Stimulated activated CD8-positive, alpha-beta memory T cell treated with anti-CD3 and anti-CD28 coated beads, Interleukin-7, amount 100 ng/mL, for 24 hours (primary cell): ENCODE results near the gene LTBP2.

Source experiments
- DNase-seq: peaks from one replicate; pipeline ENCODE4 v3.0.0-alpha.2; 2020; ENCODE audit warnings: low read depth

The LTBP2 gene

DNA sequence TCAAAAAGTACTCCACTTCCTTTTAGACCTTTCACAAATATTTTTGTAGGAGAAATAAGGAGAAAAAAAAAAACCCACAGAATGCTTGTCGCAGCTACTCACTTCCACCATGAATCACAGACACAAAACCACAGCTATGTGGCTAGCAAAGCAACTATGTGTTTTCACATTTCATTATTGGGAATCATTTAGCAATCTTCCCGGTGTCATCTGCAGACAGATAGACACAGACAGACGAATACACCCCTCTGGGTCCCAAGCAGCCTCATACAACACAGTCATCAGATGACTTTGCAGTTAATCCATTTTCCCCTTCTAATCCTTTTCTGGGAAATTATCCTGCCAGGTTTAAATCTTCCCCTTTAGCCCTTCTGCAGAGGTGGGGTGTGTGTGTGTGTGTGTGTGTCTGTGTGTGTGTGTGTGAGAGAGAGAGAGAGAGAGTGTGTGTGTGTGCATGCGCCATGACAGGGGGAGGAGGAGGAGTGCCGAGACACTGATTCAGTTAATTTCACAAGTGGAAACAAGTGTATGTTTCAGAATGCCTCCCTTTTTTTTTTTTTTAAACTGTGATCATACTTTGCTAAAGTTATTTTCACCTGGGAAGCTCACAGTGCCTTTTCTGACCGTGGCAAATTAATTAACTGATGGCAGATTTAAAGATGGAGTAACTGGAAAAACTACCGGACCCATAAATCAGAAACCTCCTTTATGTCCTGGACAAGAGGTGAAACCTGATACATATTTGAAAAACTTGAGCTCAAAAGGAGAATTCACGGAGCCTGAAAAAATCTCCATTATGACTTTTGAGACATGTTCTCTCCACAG is 39.9 kb downstream of the LTBP2 start:
- DNase-seq: no peak

- no peak for DNase-seq
Observed at GRCh38 chr14:74571441-74571841, 40.6 kb downstream of the LTBP2 start.

GRCh38 chr14:74570696-74571095 is 41.3 kb downstream of the LTBP2 start:
- no peak for DNase-seq

- no peak for DNase-seq
Observed at GRCh38 chr14:74569806-74570591, 42.0 kb downstream of the LTBP2 start.

- no peak for DNase-seq
Observed at GRCh38 chr14:74569387-74569786, 42.6 kb downstream of the LTBP2 start.

GRCh38 chr14:74568911-74569310 is 43.1 kb downstream of the LTBP2 start:
- DNase-seq: no peak

- no peak for DNase-seq
Observed at GRCh38 chr14:74568380-74568649, 43.7 kb downstream of the LTBP2 start.

DNA sequence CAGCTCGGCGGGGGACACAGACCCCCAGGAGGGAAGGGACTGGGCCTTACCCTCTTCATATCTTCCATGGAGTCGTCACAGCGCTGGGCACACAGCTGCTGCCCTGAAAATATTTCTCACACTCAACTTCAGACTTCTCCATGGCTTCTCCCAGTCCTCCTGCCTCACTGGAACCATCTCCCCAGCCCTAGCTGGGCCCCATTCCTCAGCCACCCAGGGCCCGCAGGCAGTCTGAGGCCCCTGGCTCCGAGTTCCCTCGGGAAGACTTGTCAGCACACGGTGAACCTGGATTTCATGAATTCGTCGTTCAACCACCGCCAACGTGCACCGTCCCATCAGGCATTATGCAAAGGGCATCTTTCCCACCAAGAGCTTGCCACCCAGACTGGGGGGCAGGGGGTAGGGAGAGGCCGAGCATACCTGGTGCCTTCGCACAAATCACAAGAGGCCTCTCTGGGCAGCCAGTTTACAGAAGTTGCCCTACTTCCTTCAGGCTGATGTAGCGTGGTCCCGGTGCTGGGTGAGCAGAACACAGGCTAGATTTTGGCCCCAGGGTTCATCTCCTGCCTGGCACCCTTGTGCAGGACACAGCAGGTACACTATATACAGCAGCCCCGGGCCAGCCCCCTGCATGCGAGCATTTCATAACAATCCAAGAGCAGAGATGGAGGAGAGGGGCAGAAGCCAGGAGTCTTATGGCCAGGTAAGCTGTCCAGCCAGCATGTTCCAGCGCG is 44.2 kb downstream of the LTBP2 start:
- no peak for DNase-seq

DNA sequence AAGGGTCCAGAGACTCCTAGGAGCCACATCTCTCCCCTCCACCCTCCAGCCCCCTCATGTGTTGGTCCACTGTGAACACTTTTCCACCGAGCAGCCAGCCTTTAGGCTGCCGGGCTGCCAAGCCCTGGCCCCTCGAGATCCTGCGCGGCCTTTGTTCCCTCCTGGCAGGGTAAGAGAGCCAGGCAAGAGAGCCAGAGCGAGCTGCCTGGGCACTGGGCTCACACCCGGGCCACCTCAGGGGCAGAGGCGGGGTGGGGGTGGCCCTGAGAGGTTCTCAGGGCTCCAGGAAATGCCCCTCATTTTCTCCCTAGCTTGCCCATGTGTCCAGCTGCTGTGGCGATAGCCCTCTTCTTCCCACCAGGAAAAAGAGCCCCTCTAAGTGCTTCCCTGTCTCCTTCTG is 44.8 kb downstream of the LTBP2 start:
- DNase-seq: no peak

- no peak for DNase-seq
Observed at GRCh38 chr14:74566174-74567141, 45.6 kb downstream of the LTBP2 start.

- no peak for DNase-seq
Observed at GRCh38 chr14:74563586-74564159, 48.4 kb downstream of the LTBP2 start.

- no peak for DNase-seq
Observed at GRCh38 chr14:74563233-74563585, 48.8 kb downstream of the LTBP2 start.

GRCh38 chr14:74562515-74563232 is 49.4 kb downstream of the LTBP2 start:
- no peak for DNase-seq

GRCh38 chr14:74558655-74559054 is 53.4 kb downstream of the LTBP2 start:
- no peak for DNase-seq

DNA sequence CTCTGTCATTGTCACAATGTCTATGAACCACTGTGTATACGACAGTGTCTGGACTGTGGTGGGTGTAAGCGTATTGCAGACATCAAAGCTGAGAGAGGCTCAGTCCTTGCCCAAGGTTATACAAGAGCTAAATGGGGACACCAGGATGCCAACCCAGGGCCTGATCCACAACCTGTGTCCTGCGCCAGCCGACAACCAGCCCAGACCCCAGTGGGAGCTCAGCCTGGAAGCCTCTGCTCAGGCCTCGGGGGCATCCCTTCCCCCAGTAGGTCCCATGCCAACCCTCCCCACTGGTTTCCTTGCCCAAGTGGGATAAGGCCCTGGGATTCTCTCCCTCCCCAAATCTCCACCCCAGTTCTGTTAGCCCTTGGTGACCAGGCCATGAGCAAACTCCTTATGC is 54.3 kb downstream of the LTBP2 start:
- no peak for DNase-seq

DNA sequence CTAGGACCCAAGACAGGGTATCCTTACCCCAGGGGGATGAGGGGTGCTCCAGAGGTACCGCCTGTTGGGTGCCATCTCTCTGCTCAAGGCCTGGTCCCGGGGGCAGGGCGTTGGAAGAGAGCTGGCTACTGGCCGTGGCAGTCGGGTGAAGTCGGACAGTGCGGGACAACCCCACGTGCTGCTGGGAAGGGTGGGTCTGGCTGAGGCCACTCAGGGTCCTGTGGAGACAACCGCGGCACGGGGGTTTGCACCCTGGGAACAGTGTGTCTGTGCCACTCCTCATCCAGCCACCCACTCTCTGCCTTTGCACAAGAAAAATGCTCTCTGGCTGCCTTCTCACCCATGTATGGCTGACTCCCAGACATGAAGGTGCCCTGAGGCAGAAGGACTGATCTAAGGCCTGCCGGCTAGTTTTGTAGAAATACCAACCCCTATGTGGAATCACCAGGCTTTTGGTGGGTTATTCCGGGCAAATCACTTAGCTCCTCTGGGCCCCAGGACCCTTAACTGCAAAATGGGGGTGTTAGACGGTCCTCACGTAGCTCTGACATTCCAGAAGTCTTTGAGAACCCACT is 56.5 kb downstream of the LTBP2 start:
- DNase-seq: no peak

DNA sequence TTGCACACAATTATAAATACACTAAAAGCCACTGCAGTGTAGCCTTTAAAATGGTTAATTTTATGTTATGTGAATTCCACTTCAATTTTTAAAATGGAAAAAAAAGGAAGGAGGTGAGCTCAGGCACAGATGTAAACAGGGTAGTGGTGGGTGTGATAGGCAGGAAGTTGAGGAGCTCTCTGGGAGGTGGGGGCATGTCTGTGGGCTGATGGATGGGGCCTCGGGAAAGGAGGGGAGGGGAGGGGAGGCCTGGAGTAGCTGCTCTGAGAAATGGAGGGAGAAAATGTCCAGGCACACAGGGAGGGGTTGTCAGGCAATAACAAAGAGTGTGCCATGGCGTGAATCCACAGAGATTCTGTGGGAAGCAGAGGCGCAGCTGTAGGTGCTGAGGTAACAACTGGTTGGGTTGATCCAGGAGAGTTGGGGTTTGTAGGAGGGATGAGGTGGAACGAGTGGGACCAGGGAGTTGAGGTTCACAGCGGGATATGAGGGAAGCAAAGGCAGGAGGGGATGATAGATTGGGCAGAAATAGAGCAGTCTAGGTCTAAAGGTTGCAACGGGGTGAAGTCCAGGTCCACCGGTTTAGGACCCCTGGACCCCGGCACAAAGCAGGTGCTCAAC is 57.2 kb downstream of the LTBP2 start:
- DNase-seq: no peak

- DNase-seq: no peak
Observed at GRCh38 chr14:74552623-74553022, 59.4 kb downstream of the LTBP2 start.

DNA sequence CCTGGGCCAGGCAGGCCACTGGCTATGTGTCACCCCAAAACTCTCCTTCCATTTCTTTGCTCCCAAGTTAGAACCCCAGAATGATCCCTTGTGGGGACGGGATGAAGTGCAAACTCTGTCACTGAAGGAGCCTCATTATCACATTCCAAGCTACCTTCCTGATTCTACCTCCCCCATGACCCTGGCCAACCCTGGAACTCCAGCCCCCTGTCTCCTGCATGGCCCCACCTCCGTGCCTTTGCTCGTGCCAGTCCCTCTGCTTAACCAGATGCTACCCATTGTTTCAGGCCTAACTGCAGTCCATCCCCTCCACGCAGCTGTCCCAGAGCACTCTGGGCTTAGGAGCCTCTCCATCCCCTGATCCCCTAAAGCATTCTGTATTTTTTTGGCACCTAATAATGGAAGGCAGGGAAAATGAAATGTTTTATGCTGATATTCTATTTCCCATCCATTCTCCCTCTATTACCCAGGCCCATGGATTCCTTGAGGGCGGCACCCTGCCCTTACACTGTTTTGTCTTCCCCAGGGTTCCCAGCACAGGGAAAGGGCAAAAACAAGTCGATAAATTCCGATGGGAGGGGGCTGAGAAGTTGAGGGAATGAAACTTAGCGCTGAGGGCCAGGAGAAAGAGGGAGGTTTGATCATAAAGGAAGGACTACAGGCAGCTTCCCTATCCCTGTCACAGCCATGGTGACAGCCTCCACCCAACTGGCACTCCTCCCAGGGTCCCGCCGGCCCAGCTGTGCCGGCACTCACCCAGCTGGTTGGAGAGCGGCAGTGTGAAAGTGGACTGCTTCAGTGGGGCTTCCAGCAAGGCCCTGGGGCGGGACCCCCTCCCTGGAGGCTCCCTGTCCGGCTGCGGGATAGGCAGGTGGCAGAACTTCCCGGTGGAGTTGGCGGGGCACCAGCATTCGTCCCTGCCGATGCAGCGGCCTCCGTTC is 60.3 kb downstream of the LTBP2 start:
- no peak for DNase-seq
